Left hindlimb (tissue), 1 donor: ENCODE results near the gene TMEM190.
"Not testable (repeated sequence)": the region's sequence is repeated elsewhere in the genome, so short reads cannot be mapped to it uniquely, and the experiment has no call there.

Experiments
- DNase-seq: peaks from one replicate; pipeline ENCODE4 v3.0.0-alpha.2; 2018

Gene TMEM190

GRCh38 chr19:55376241-55376933 is at the start of gene TMEM190:
TSS of gene TMEM190 (plus strand) at chr19:55376826. CDS start at chr19:55376854, 28 bp downstream.
- no peak for DNase-seq

GRCh38 chr19:55328774-55329318 is 47.8 kb upstream of the TMEM190 start:
- DNase-seq: not testable (repeated sequence)

- not testable (repeated sequence) for DNase-seq
Observed at GRCh38 chr19:55329791-55330190, 46.8 kb upstream of the TMEM190 start.

- DNase-seq: no peak
Observed at GRCh38 chr19:55333870-55334269, 42.8 kb upstream of the TMEM190 start.

- DNase-seq: no peak
Observed at GRCh38 chr19:55336101-55336500, 40.5 kb upstream of the TMEM190 start.

- peak; percentile 100 for DNase-seq
Observed at GRCh38 chr19:55339105-55339888, 37.3 kb upstream of the TMEM190 start, which contains the start of gene KMT5C. TSS of gene KMT5C (plus strand) at chr19:55339876. CDS start at chr19:55341937, 2,061 bp downstream.

- DNase-seq: peak; percentile 63
Observed at GRCh38 chr19:55339889-55340783, 36.5 kb upstream of the TMEM190 start.

- DNase-seq: no peak
Observed at GRCh38 chr19:55340784-55341147, 35.9 kb upstream of the TMEM190 start.

GRCh38 chr19:55341171-55341588 is 35.4 kb upstream of the TMEM190 start:
- DNase-seq: peak; percentile 78

GRCh38 chr19:55341595-55342531 is 34.8 kb upstream of the TMEM190 start:
- no peak for DNase-seq

- DNase-seq: peak; percentile 76
Observed at GRCh38 chr19:55344444-55344843, 32.2 kb upstream of the TMEM190 start.

GRCh38 chr19:55345101-55345817 is 31.4 kb upstream of the TMEM190 start:
- DNase-seq: no peak

- peak; percentile 78 for DNase-seq
Observed at GRCh38 chr19:55345818-55346724, 30.6 kb upstream of the TMEM190 start.

GRCh38 chr19:55346725-55347441 is 29.7 kb upstream of the TMEM190 start:
- DNase-seq: no peak

- DNase-seq: no peak
Observed at GRCh38 chr19:55347442-55348009, 29.1 kb upstream of the TMEM190 start.

- DNase-seq: no peak
Observed at GRCh38 chr19:55348317-55349034, 28.1 kb upstream of the TMEM190 start.

- no peak for DNase-seq
Observed at GRCh38 chr19:55350620-55351315, 25.9 kb upstream of the TMEM190 start.
